SU-DHL-6 (cell line): ENCODE measurements around the gene AGRN.

Experiments
- H2AFZ ChIP-seq: fragments of 200-600 bp; sonication (generic); 2 replicates; pipeline ENCODE4 v1.6.1; 2014; ENCODE audit warnings: low read depth, mild to moderate bottlenecking, moderate library complexity, mixed read lengths, antibody characterized with exemption, low read length; ENCODE audit not compliant: severe bottlenecking
- H3F3A ChIP-seq: fragments of 200-600 bp; shearing (Covaris generic); 2 replicates; pipeline ENCODE4 v1.6.0; 2016; ENCODE audit warnings: antibody characterized with exemption, mild to moderate bottlenecking; ENCODE audit not compliant: insufficient read depth
- H3K27ac ChIP-seq: fragments of 200-600 bp; sonication (generic); 2 replicates; pipeline ENCODE4 v1.5.1; 2016; ENCODE audit warnings: low read depth, mild to moderate bottlenecking, low read length, moderate library complexity, mixed read lengths
- H3K27me3 ChIP-seq: fragments of 200-600 bp; sonication (generic), shearing (Covaris generic); 2 replicates; pipeline ENCODE4 v1.6.0; 2014; ENCODE audit warnings: mild to moderate bottlenecking, low read length
- H3K36me3 ChIP-seq: fragments of 200-600 bp; sonication (generic); 2 replicates; pipeline ENCODE4 v1.6.1; 2014; ENCODE audit warnings: mild to moderate bottlenecking, low read length, mixed read lengths
- H3K4me2 ChIP-seq: fragments of 300-600, 200-600 bp; shearing (Covaris generic), sonication (generic); 2 replicates; pipeline ENCODE4 v1.6.0; 2014; ENCODE audit warnings: low read length, low read depth, mild to moderate bottlenecking; ENCODE audit not compliant: poor library complexity, severe bottlenecking
- H3K4me3 ChIP-seq: fragments of 200-600 bp; sonication (generic); 2 replicates; pipeline ENCODE4 v1.5.1; 2014; ENCODE audit warnings: antibody characterized with exemption, low read length, mild to moderate bottlenecking, mixed read lengths; ENCODE audit not compliant: insufficient read depth, poor library complexity, severe bottlenecking
- H3K79me2 ChIP-seq: fragments of 200-600 bp; sonication (generic); 2 replicates; pipeline ENCODE4 v1.6.1; 2014; ENCODE audit warnings: mild to moderate bottlenecking, low read length, moderate library complexity; ENCODE audit not compliant: insufficient read depth
- H3K9ac ChIP-seq: fragments of 200-600 bp; sonication (generic); 2 replicates; pipeline ENCODE4 v1.7.0; 2014; ENCODE audit warnings: mild to moderate bottlenecking, low read length
- H3K9me2 ChIP-seq: fragments of 200-600 bp; sonication (generic); replicated peaks from 2 replicates; pipeline ENCODE4 v1.6.1; 2014; ENCODE audit warnings: low read length; ENCODE audit not compliant: insufficient read depth
- H3K9me3 ChIP-seq: fragments of 200-600 bp; sonication (generic); 2 replicates; pipeline ENCODE4 v1.6.1; 2014; ENCODE audit warnings: low read length, mixed read lengths; ENCODE audit not compliant: insufficient read depth
- H4K20me1 ChIP-seq: fragments of 200-600 bp; sonication (generic); 2 replicates; pipeline ENCODE4 v1.6.1; 2014; ENCODE audit warnings: low read depth, mild to moderate bottlenecking, antibody characterized with exemption, low read length, moderate library complexity, mixed read lengths
- CTCF ChIP-seq: fragments of 200-600 bp; sonication (generic); IDR thresholded peaks from one replicate; pipeline ENCODE4 v1.5.1; 2017; ENCODE audit warnings: antibody characterized with exemption, mild to moderate bottlenecking, low read length, moderate library complexity; ENCODE audit not compliant: insufficient read depth, poor library complexity, severe bottlenecking
- EZH2phosphoT487 ChIP-seq: fragments of 200-600 bp; sonication (generic), shearing (Covaris generic); conservative IDR thresholded peaks from 2 replicates; pipeline ENCODE4 v1.6.1; 2018; ENCODE audit warnings: mild to moderate bottlenecking, antibody characterized with exemption, low read length, moderate library complexity, mixed read lengths

AGRN gene

GRCh38 chr1:1088029-1088800 lies 68.3 kb downstream of the AGRN start:
- Histone ChIP-seq H3K9ac (no peak overlapping the region), H4K20me1 (no peaks in the 10 kb centered on the region), H2AFZ (no peak overlapping the region), H3K27me3 (no peaks in the 10 kb centered on the region), H3K27ac (no peak overlapping the region), H3F3A (no peaks in the 10 kb centered on the region), H3K9me3 (no peaks in the 10 kb centered on the region), H3K4me3 (no peak overlapping the region), H3K4me2 (no peak overlapping the region), H3K36me3 (no peaks in the 10 kb centered on the region), H3K79me2 (no peaks in the 10 kb centered on the region), H3K9me2 (no peaks in the 10 kb centered on the region)
- TF ChIP-seq EZH2phosphoT487: no peak
- no peak for TF ChIP-seq CTCF

- Histone ChIP-seq H3K79me2 (no peaks in the 10 kb centered on the region), H3K9me3 (no peaks in the 10 kb centered on the region), H2AFZ (no peak overlapping the region), H3K36me3 (no peaks in the 10 kb centered on the region), H3K9ac (no peak overlapping the region), H3K27me3 (no peaks in the 10 kb centered on the region), H3K4me3 (no peak overlapping the region), H4K20me1 (no peaks in the 10 kb centered on the region), H3F3A (no peaks in the 10 kb centered on the region), H3K4me2 (no peak overlapping the region), H3K27ac (no peak overlapping the region), H3K9me2 (no peaks in the 10 kb centered on the region)
- no peak for TF ChIP-seq EZH2phosphoT487
- TF ChIP-seq CTCF: no peak
Measured at GRCh38 chr1:1088801-1089680, 69.1 kb downstream of the AGRN start.

GRCh38 chr1:1089731-1090423 lies 70.0 kb downstream of the AGRN start:
- no peaks in the 10 kb centered on the region for H3K79me2 ChIP-seq
- TF ChIP-seq CTCF: no peak
- no peak for TF ChIP-seq EZH2phosphoT487
- no peak overlapping the region for H2AFZ ChIP-seq
- H3K9ac ChIP-seq: no peak overlapping the region
- H3F3A ChIP-seq: no peaks in the 10 kb centered on the region
- H3K27ac ChIP-seq: no peak overlapping the region
- no peak overlapping the region for H3K4me2 ChIP-seq
- no peaks in the 10 kb centered on the region for H4K20me1 ChIP-seq
- H3K9me3 ChIP-seq: no peaks in the 10 kb centered on the region
- H3K36me3 ChIP-seq: no peaks in the 10 kb centered on the region
- no peak overlapping the region for H3K4me3 ChIP-seq
- H3K27me3 ChIP-seq: no peaks in the 10 kb centered on the region
- H3K9me2 ChIP-seq: no peaks in the 10 kb centered on the region
